BE2C (cell line): ENCODE data around the gene S100A4.
"Not testable (repeated sequence)": the region's sequence is repeated elsewhere in the genome, so short reads cannot be mapped to it uniquely, and the experiment has no call there.

Experiments
- DNase-seq: peaks from one replicate; pipeline ENCODE4 v3.0.0-alpha.2; 2020
- H3K27me3 ChIP-seq: fragments of 250-450 bp; sonication (Bioruptor Pico); 2 replicates; pipeline ENCODE4 v1.5.1; 2020; ENCODE audit warnings: mild to moderate bottlenecking
- H3K36me3 ChIP-seq: fragments of 250-450 bp; sonication (Bioruptor Pico); 2 replicates; pipeline ENCODE4 v1.5.1; 2020; ENCODE audit warnings: mild to moderate bottlenecking
- H3K4me1 ChIP-seq: fragments of 250-450 bp; sonication (Bioruptor Pico); 2 replicates; pipeline ENCODE4 v1.5.1; 2020
- H3K4me3 ChIP-seq: 2 replicates; pipeline ENCODE4 v1.5.1; 2011; ENCODE audit warnings: low read depth, low read length
- H3K9me3 ChIP-seq: fragments of 250-450 bp; sonication (Bioruptor Pico); 2 replicates; pipeline ENCODE4 v1.5.1; 2020
- TF ChIP-seq, protein P1 (sequence below): IDR thresholded peaks from 2 replicates; pipeline ENCODE4 v1.5.1; 2012; ENCODE audit warnings: mild to moderate bottlenecking, low read depth, low read length

The S100A4 gene

DNA sequence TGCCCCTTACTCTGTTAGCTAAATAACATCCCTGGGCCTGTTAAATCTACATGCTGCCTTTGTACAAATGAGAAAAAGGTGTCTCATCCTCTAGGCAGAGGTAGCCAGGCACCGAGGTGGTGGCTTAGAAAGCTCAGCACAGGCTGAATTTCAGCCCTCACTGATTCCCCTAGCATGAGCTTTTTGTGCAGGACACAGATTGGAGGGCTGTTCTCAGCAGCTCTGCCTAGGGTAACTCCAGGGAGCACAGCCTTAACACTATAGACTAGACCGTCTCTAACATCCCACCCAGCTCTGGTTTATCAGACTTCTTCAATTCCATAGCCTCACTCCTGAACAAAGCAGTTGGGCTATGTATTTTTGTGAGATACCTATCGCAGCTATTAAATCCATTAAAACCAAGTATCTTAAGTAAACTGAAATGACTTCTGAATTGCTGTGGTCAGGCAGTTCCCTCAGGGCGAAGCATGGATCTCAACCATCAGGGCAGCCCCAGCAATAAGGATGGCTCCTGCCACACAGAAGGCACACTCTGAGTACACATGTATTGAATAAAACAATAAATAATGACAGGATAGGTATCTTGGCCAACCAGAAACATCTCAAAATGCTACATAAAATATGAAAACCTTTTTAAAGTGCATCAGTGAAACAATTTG lies 24.7 kb downstream of the S100A4 start:
- Histone ChIP-seq H3K9me3 (no peaks in the 10 kb centered on the region), H3K36me3 (no peaks in the 10 kb centered on the region), H3K27me3 (no peaks in the 10 kb centered on the region), H3K4me1 (peaks cover 15% of the 10 kb centered on the region), H3K4me3 (no peak overlapping the region)
- no peak for DNase-seq
- TF ChIP-seq, protein P1, sequence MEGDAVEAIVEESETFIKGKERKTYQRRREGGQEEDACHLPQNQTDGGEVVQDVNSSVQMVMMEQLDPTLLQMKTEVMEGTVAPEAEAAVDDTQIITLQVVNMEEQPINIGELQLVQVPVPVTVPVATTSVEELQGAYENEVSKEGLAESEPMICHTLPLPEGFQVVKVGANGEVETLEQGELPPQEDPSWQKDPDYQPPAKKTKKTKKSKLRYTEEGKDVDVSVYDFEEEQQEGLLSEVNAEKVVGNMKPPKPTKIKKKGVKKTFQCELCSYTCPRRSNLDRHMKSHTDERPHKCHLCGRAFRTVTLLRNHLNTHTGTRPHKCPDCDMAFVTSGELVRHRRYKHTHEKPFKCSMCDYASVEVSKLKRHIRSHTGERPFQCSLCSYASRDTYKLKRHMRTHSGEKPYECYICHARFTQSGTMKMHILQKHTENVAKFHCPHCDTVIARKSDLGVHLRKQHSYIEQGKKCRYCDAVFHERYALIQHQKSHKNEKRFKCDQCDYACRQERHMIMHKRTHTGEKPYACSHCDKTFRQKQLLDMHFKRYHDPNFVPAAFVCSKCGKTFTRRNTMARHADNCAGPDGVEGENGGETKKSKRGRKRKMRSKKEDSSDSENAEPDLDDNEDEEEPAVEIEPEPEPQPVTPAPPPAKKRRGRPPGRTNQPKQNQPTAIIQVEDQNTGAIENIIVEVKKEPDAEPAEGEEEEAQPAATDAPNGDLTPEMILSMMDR = no peak

DNA sequence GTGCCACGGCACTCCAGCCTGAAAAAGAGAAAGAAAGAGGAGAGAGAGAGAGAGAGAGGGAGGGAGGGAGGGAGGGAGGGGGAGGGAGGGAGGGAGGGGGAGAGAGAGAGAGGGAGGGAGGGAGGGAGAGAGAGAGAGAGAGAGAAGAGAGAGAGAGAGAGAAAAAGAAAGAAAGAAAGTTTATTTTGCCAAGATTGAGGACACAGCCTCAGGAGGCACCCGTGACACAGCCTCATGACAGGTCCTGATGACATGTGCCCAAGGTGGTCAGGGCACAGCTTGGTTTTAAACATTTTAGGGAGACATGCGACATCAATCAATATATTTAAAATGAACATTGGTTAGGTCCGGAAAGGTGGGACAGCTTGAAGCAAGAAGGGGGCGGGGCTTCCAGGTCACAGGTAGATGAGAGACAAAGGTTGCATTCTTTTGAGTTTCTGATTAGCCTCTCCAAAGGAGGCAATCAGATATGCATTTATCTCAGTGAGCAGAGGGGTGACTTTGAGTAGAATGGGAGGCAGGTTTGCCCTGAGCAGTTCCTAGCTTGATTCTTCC lies 25.4 kb downstream of the S100A4 start:
- H3K27me3 ChIP-seq, H3K4me3 ChIP-seq, H3K9me3 ChIP-seq, H3K36me3 ChIP-seq, H3K4me1 ChIP-seq, DNase-seq: not testable (repeated sequence)

DNA sequence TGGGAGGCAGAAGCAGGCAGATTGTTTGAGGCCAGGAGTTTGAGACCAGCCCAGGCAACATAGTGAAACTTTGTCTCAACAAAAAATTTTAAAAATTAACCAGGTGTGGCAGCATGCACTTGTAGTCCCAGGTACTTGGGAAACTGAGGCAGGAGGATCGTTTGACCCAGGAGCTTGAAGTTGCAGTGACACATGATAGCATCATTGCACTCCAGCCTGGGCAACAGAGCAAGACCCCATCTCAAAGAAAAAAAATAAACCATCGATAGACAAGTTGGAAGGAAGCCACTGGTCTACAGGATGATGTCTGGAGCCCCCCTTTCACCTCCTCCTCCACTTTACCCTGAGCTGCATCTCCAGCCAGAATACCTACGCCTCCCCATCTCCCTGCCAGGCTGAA lies 26.4 kb downstream of the S100A4 start:
- no peaks in the 10 kb centered on the region for H3K9me3 ChIP-seq

DNA sequence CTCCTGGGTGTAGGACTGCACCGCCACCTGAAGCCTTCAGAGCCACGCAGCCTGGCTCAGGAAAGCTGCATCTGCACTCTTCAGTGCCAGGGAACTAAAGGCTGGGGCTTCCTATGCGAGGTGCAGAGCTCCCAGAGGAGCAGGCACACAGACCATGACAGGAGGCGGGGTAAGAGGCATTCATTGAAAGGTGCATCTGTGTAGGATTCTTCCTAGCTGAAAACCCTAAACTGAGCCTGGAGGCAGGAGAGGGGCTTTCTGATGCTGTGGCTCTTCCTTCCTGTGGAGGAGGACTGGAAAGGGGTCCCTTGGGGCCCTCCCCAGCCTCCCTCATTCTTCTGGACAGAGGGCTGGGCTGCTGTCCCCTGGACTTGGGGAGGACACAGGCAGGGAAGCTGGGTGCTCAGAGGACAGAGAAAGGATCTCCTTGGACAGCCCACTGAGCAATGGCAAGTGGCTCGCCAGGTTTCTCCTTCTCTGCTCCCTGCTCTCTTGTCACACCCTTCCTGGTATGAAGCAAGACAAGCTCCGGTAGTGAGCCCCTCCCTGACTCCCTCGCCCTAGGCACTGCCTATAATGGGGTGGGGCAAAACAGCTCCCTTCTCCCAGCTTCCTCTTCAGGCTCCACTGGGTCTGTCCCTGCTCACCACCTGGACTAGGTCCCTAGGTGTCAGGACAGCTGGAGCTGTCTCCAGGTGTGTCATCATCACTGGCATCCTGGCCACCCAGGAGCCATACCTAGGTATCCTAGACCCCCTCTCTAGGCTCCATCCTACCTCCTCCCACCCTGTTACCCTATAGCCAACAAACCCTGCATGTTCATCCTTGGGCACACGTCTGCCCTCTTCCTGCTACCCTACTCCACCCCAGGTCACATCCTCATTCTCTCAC lies 29.9 kb downstream of the S100A4 start:
- no peaks in the 10 kb centered on the region for H3K9me3 ChIP-seq
- H3K4me3 ChIP-seq = no peak overlapping the region
- no peaks in the 10 kb centered on the region for H3K36me3 ChIP-seq
- DNase-seq = no peak
- no peaks in the 10 kb centered on the region for H3K27me3 ChIP-seq
- TF ChIP-seq, protein P1 = no peak
- H3K4me1 ChIP-seq = peaks cover 8% of the 10 kb centered on the region

More for the DNA sequence above, 26.4 kb downstream of the S100A4 start:
- Histone ChIP-seq H3K4me3 (no peak overlapping the region), H3K4me1 (peaks cover 9% of the 10 kb centered on the region), H3K36me3 (no peaks in the 10 kb centered on the region), H3K27me3 (no peaks in the 10 kb centered on the region)
- no peak for DNase-seq
- TF ChIP-seq, protein P1 = no peak

DNA sequence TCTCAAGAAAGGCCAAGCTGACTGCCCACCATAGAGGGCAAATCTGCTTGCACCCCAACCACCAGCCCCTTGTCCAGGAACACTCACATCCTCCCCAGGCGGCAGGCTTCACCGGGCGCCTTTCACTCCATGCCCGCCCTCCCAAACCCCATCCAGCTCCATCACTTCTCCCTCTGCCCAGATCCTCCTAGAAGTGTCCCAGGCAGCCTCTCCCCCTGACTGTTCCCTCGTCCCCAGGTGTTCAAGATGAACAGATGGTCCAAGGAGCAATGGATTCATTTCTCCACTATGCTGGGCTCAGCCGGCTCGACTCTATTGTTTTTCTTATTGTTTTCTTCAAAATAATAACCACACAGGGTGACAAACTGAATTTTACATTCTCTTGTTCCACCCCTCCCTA lies 31.9 kb downstream of the S100A4 start:
- H3K9me3 ChIP-seq = no peaks in the 10 kb centered on the region
- H3K4me1 ChIP-seq = peaks cover 5% of the 10 kb centered on the region
- TF ChIP-seq, protein P1 = no peak
- H3K27me3 ChIP-seq = no peaks in the 10 kb centered on the region
- DNase-seq = no peak
- no peaks in the 10 kb centered on the region for H3K36me3 ChIP-seq
- H3K4me3 ChIP-seq = no peak overlapping the region

DNA sequence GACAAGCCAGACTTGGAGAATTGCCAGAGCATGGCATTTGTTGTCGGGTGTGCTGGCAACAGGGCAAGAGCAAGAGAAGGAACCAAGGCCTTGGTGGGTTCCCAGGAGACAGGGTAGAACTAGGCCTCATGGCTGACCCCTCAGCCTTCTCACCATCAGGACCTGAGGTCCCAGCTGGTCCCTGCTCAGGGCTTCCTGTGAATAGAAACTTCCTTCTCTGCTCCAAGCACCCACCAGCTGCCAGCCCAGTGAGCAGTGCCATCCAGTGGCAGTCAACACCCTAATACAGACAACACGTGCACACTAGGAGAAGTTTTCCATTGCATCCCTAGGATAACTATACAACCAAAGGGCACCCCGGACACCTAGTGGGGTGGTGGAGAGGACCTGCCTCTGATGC lies 32.6 kb downstream of the S100A4 start:
- no peak for DNase-seq
- no peaks in the 10 kb centered on the region for H3K27me3 ChIP-seq
- TF ChIP-seq, protein P1 = 0 out of 2 replicates have a peak, but pooled peaks have one; percentile 13
- H3K36me3 ChIP-seq = no peaks in the 10 kb centered on the region
- no peaks in the 10 kb centered on the region for H3K9me3 ChIP-seq
- peaks cover 5% of the 10 kb centered on the region for H3K4me1 ChIP-seq
- H3K4me3 ChIP-seq = no peak overlapping the region
